NB4 (cell line): Measurements from ENCODE around the gene BORCS8.

Experiments used
- POLR2A ChIP-seq: IDR thresholded peaks from 2 replicates; pipeline ENCODE4 v1.6.1; 2011; ENCODE audit warnings: mild to moderate bottlenecking; ENCODE audit not compliant: insufficient read length; ENCODE audit errors: extremely low read depth
- TF ChIP-seq, protein P1 (sequence below): IDR thresholded peaks from 2 replicates; pipeline ENCODE4 v1.6.1; 2011; ENCODE audit warnings: low read depth, low read length
- TF ChIP-seq, protein P2 (sequence below): IDR thresholded peaks from one replicate; pipeline ENCODE4 v1.5.1; 2012; ENCODE audit warnings: low read depth, low read length

DNA sequence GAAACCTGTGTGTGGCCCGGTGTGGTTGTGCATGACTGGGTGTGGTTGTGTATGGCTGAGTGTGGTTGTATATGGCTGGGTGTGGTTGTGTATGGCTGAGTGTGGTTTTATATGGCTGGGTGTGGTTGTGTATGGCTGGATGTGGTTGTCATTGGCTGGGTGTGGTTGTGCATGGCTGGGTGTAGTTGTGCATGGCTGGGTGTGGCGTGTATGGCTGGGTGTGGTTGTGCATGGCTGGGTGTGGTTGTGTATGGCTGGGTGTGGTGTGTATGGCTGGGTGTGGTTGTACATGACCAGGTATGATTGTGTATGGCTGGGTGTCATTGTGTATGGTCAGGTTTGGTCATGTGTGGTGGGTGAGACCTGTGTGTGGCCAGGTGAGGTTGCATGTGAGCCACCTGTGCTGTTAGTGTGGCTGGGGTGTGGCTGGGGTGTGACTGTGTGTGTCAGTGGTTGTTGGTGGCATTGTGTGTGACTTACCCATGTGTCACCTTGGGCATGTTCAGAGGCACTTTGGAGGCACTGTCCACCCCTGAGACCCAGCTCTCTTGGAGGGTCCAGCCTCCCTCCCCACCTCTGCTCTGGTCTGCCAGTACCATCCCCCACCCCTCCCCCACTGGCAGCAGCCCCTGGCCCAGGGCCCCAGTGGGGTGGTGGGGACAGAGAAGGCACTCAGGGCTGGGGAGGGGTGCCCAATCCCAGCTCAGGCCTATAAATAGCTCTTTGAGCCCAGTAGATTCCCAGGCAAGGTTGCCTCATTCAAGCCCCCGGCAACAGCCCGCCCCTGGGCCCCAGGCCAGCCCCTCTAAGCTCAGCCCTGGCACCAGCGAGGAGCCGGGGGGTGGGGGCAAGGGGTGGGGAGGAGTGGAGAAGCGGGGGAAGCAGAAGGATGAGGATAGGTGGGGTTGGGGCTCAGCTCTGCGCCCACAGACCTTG lies 16.0 kb upstream of the BORCS8 start:
- TF ChIP-seq, protein P1, sequence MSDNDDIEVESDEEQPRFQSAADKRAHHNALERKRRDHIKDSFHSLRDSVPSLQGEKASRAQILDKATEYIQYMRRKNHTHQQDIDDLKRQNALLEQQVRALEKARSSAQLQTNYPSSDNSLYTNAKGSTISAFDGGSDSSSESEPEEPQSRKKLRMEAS: no peak
- TF ChIP-seq, protein P2, sequence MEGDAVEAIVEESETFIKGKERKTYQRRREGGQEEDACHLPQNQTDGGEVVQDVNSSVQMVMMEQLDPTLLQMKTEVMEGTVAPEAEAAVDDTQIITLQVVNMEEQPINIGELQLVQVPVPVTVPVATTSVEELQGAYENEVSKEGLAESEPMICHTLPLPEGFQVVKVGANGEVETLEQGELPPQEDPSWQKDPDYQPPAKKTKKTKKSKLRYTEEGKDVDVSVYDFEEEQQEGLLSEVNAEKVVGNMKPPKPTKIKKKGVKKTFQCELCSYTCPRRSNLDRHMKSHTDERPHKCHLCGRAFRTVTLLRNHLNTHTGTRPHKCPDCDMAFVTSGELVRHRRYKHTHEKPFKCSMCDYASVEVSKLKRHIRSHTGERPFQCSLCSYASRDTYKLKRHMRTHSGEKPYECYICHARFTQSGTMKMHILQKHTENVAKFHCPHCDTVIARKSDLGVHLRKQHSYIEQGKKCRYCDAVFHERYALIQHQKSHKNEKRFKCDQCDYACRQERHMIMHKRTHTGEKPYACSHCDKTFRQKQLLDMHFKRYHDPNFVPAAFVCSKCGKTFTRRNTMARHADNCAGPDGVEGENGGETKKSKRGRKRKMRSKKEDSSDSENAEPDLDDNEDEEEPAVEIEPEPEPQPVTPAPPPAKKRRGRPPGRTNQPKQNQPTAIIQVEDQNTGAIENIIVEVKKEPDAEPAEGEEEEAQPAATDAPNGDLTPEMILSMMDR: no peak
- no peak for TF ChIP-seq POLR2A
